HCT116 (cell line): ENCODE measurements around the gene MTHFS. TPM values are rescaled to one million over a fixed set of nuclear protein-coding genes. Genes with fewer than 3 reads are reported as not detected.
A peak's percentile ranks its signal among the peaks of the same experiment; 100 is the strongest.

Source experiments
- ATAC-seq: fragments of 200-7000 bp; cut with Tn5 transposase; 2 replicates; pipeline ENCODE4 v1.9.1; 2020; ENCODE audit warnings: mild to moderate bottlenecking, moderate library complexity
- BruUV-seq: library from RNA; stranded (reverse); fragments of 400-500 nt; replicated peaks from 2 replicates; lab custom pipeline; 2021; lab: Mats Ljungman, UMichigan
- CTCF ChIA-PET: fragments of 300-600 bp; sonication (Branson Sonifier 250); formaldehyde crosslinking; loops from one replicate; lab custom pipeline; 2021; ENCODE audit warnings: antibody characterized with exemption; lab: Charles Lee
- POLR2A ChIA-PET: fragments of 300-600, 350-600 bp; sonication (Branson Sonifier 250); formaldehyde crosslinking; loops from one replicate; lab custom pipeline; 2021; ENCODE audit warnings: antibody characterized with exemption; lab: Charles Lee
- RAD21 ChIA-PET, 2 experiments: fragments of 300-600 bp; sonication (Branson Sonifier 250); formaldehyde crosslinking; loops; one replicate each; lab custom pipeline; 2023; ENCODE audit warnings: low total read pairs in 2 of 2; ENCODE audit not compliant: uncharacterized antibody in 2 of 2, unreplicated experiment in 2 of 2, low non-redundant PET in 1 of 2; lab: Charles Lee
- DNase-seq: peaks from one replicate; pipeline ENCODE4 v3.0.0-alpha.2; 2010; ENCODE audit warnings: low read depth, low spot score
- H2AFZ ChIP-seq: fragments of 200-600 bp; shearing (Covaris generic), sonication (generic); 2 replicates; pipeline ENCODE4 v1.6.1; 2017; ENCODE audit warnings: low read depth, mixed run types, mixed read lengths, antibody characterized with exemption, low read length; ENCODE audit not compliant: poor library complexity, severe bottlenecking
- H3K27ac ChIP-seq: 2 replicates; pipeline ENCODE4 v1.5.1; 2012; ENCODE audit warnings: low read depth, low read length
- H3K27me3 ChIP-seq: fragments of 200-600 bp; sonication (generic); 2 replicates; pipeline ENCODE4 v1.6.1; 2016; ENCODE audit warnings: mixed run types, low read length, mixed read lengths; ENCODE audit not compliant: insufficient read depth
- H3K36me3 ChIP-seq, 2 experiments: fragments of 200-500 bp in 1 of 2; fragments of 200-600 bp in 1 of 2; sonication (Bioruptor generic) in 1 of 2; sonication (generic) in 1 of 2; 2 replicates each; pipeline versions ENCODE4 v1.5.1 to v1.6.1; 2014 to 2016; ENCODE audit warnings: low read length in 2 of 2, inconsistent platforms in 1 of 2, mixed read lengths in 1 of 2, mixed run types in 1 of 2; ENCODE audit not compliant: insufficient read depth in 2 of 2, control insufficient read depth in 1 of 2
- H3K4me1 ChIP-seq, 2 experiments: fragments of 200-600 bp in 1 of 2; sonication (generic) in 1 of 2; 2 replicates each; pipeline versions ENCODE4 v1.5.1 to v1.6.1; 2012 to 2017; ENCODE audit warnings: low read length in 2 of 2, inconsistent platforms in 1 of 2, mild to moderate bottlenecking in 1 of 2, mixed read lengths in 1 of 2, mixed run types in 1 of 2, moderate library complexity in 1 of 2; ENCODE audit not compliant: insufficient read depth in 2 of 2, control insufficient read depth in 1 of 2
- H3K4me2 ChIP-seq: fragments of 200-600 bp; sonication (generic); 2 replicates; pipeline ENCODE4 v1.6.1; 2017; ENCODE audit warnings: mixed run types, low read length, mixed read lengths
- H3K4me3 ChIP-seq, 2 experiments: fragments of 200-600 bp in 1 of 2; sonication (generic) in 1 of 2; replicated peaks in 1 of 2; 2 replicates each; pipeline ENCODE4 v1.5.1; 2011 to 2016; ENCODE audit warnings: low read length in 2 of 2, control low read depth in 1 of 2, low read depth in 1 of 2, mild to moderate bottlenecking in 1 of 2, mixed read lengths in 1 of 2, mixed run types in 1 of 2
- H3K79me2 ChIP-seq: fragments of 200-600 bp; sonication (generic); 2 replicates; pipeline ENCODE4 v1.6.1; 2017; ENCODE audit warnings: mild to moderate bottlenecking, mixed run types, low read length, moderate library complexity, mixed read lengths; ENCODE audit not compliant: insufficient read depth
- H3K9ac ChIP-seq: fragments of 200-600 bp; sonication (generic); 2 replicates; pipeline ENCODE4 v1.6.1; 2016; ENCODE audit warnings: low read length, mixed read lengths
- H3K9me2 ChIP-seq: fragments of 200-600 bp; sonication (generic), shearing (Covaris generic); 2 replicates; pipeline ENCODE4 v1.6.1; 2017; ENCODE audit warnings: mixed run types, mild to moderate bottlenecking, moderate library complexity; ENCODE audit not compliant: insufficient read depth
- H3K9me3 ChIP-seq, 2 experiments: fragments of 200-500 bp in 1 of 2; fragments of 200-600 bp in 1 of 2; sonication (Bioruptor generic) in 1 of 2; sonication (generic) in 1 of 2; 2 replicates each; pipeline ENCODE4 v1.6.1; 2014 to 2017; ENCODE audit warnings: low read length in 2 of 2, mixed read lengths in 2 of 2, inconsistent platforms in 1 of 2, low read depth in 1 of 2, mild to moderate bottlenecking in 1 of 2, mixed run types in 1 of 2, moderate library complexity in 1 of 2; ENCODE audit not compliant: control insufficient read depth in 1 of 2, insufficient read depth in 1 of 2
- H4K20me1 ChIP-seq: fragments of 200-600 bp; sonication (generic), shearing (Covaris generic); 2 replicates; pipeline ENCODE4 v1.6.1; 2017; ENCODE audit warnings: mixed run types, mild to moderate bottlenecking, moderate library complexity; ENCODE audit not compliant: insufficient read depth
- CEBPB ChIP-seq: IDR thresholded peaks from 2 replicates; pipeline ENCODE4 v1.6.1; 2012; ENCODE audit warnings: low read depth
- ELF1 ChIP-seq: IDR thresholded peaks from 2 replicates; pipeline ENCODE4 v1.6.1; 2012; ENCODE audit warnings: low read depth, borderline replicate concordance
- EZH2 ChIP-seq: fragments of 200-600 bp; sonication (generic); IDR thresholded peaks from 2 replicates; pipeline ENCODE4 v1.6.1; 2017; ENCODE audit warnings: antibody characterized with exemption, mixed run types
- FOSL1 ChIP-seq: IDR thresholded peaks from 2 replicates; pipeline ENCODE4 v1.6.1; 2012; ENCODE audit warnings: low read depth
- POLR2AphosphoS5 ChIP-seq: IDR thresholded peaks from 2 replicates; pipeline ENCODE4 v1.6.1; 2011; ENCODE audit warnings: mild to moderate bottlenecking, low read depth, low read length, moderate library complexity
- RAD21 ChIP-seq: IDR thresholded peaks from 2 replicates; pipeline ENCODE4 v1.6.1; 2012; ENCODE audit warnings: low read depth, mild to moderate bottlenecking
- REST ChIP-seq: IDR thresholded peaks from 2 replicates; pipeline ENCODE4 v1.6.1; 2012; ENCODE audit warnings: low read depth
- SRF ChIP-seq: IDR thresholded peaks from 2 replicates; pipeline ENCODE4 v1.6.1; 2012; ENCODE audit warnings: low read depth
- TCF7L2 ChIP-seq: IDR thresholded peaks from 2 replicates; pipeline ENCODE4 v1.7.0; 2011; ENCODE audit warnings: borderline replicate concordance, inconsistent platforms; ENCODE audit not compliant: insufficient read depth, insufficient read length; ENCODE audit errors: extremely low read depth
- YY1 ChIP-seq: IDR thresholded peaks from 2 replicates; pipeline ENCODE4 v1.6.1; 2011; ENCODE audit warnings: low read length, low read depth, moderate library complexity, mild to moderate bottlenecking; ENCODE audit not compliant: insufficient replicate concordance; ENCODE audit errors: extremely low read depth
- ZFX ChIP-seq: fragments of 450-650 bp; IDR thresholded peaks from 2 replicates; pipeline ENCODE4 v1.6.1; 2017
- intact Hi-C: fragments of 100-400 bp; cut with micrococcal nuclease; formaldehyde crosslinking; loops from 2 replicates; pipeline ENCODE4 v1.10.0; 2022
- total RNA-seq: library from RNA; stranded (reverse); gene quantifications from one replicate; pipeline ENCODE4 v1.2.1, GENCODE V29; 2021; ENCODE audit not compliant: unreplicated experiment
- TF ChIP-seq, protein P1 (sequence below): IDR thresholded peaks from 2 replicates; pipeline ENCODE4 v1.6.1; 2011; ENCODE audit warnings: mild to moderate bottlenecking, low read length, moderate library complexity; ENCODE audit not compliant: insufficient replicate concordance; ENCODE audit errors: extremely low read depth

MTHFS gene
- total RNA-seq, 1 experiment from 2014 or later: 30.5 TPM

- TF ChIP-seq REST: no peak
- TF ChIP-seq POLR2AphosphoS5: no peak
- no peak for TF ChIP-seq CEBPB
- no peak for TF ChIP-seq TCF7L2
Observed at GRCh38 chr15:79897380-79897678, 515 bp upstream of the MTHFS start (continued).

GRCh38 chr15:79896131-79896633, 632 bp downstream of the MTHFS start:
- Histone ChIP-seq H3K36me3 (no peaks in the 10 kb centered on the region), H3K4me1 (peaks cover 0 to 17% of the 10 kb centered on the region in 2 experiments; a peak in 2 of 4 replicates), H3K9me2 (no peaks in the 10 kb centered on the region), H3K79me2 (peaks cover 25% of the 10 kb centered on the region), H4K20me1 (no peaks in the 10 kb centered on the region), H3K9ac (peak overlapping the region; percentile 90), H3K27me3 (no peaks in the 10 kb centered on the region), H3K4me3 (peak overlapping the region; percentile 81 to 90), H3K9me3 (no peaks in the 10 kb centered on the region), H2AFZ (no peak overlapping the region), H3K27ac (peak overlapping the region; percentile 93), H3K4me2 (peak overlapping the region; percentile 85)
- no peak for TF ChIP-seq SRF
- no peak for TF ChIP-seq EZH2
- no peak for TF ChIP-seq RAD21
- TF ChIP-seq, protein P1, sequence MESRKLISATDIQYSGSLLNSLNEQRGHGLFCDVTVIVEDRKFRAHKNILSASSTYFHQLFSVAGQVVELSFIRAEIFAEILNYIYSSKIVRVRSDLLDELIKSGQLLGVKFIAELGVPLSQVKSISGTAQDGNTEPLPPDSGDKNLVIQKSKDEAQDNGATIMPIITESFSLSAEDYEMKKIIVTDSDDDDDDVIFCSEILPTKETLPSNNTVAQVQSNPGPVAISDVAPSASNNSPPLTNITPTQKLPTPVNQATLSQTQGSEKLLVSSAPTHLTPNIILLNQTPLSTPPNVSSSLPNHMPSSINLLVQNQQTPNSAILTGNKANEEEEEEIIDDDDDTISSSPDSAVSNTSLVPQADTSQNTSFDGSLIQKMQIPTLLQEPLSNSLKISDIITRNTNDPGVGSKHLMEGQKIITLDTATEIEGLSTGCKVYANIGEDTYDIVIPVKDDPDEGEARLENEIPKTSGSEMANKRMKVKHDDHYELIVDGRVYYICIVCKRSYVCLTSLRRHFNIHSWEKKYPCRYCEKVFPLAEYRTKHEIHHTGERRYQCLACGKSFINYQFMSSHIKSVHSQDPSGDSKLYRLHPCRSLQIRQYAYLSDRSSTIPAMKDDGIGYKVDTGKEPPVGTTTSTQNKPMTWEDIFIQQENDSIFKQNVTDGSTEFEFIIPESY: no peak
- no peak for TF ChIP-seq YY1
- no peak for TF ChIP-seq FOSL1
- no peak for TF ChIP-seq ZFX
- no peak for TF ChIP-seq ELF1
- ChIA-PET CTCF (no interaction called here), POLR2A (interaction anchor here (1.3 to 3.0 kb wide), 2 partner anchors 10 to 27 kb away, joined by 3 to 15 read pairs; no protein-coding TSS in a partner anchor), RAD21 (interaction anchor here in 1 of 2 experiments (1.3 kb wide), 1 partner anchor 27 kb away, joined by 3 read pairs; no protein-coding TSS in a partner anchor)
- DNase-seq (no peak), ATAC-seq (peak; percentile 16)
- TSS peak; percentile 73 for BruUV-seq
- intact Hi-C loops: loop anchor here (1.0 to 10.0 kb wide), 2 partner anchors 97 to 279 kb away; no protein-coding TSS in a partner anchor
